Thymus (tissue), 11 donors: Measurements from ENCODE around the gene ATOH1. TPM values are rescaled to one million over a fixed set of nuclear protein-coding genes. Genes with fewer than 3 reads are reported as not detected.

ENCODE experiments used
- DNase-seq, 9 donors: peaks; one replicate each; pipeline ENCODE4 v3.0.0-alpha.2; 2013; ENCODE audit warnings: low spot score in 9 of 9, low read depth in 6 of 9, missing footprints in 1 of 9
- H3K27ac ChIP-seq, 2 donors: one replicate each; pipeline ENCODE4 v1.5.1; 2013; ENCODE audit warnings: control low read depth in 1 of 2, low read depth in 1 of 2, low read length in 1 of 2, mild to moderate bottlenecking in 1 of 2, moderate library complexity in 1 of 2
- H3K27me3 ChIP-seq, 2 donors: one replicate each; pipeline ENCODE4 v1.5.1; 2013; ENCODE audit warnings: low read length in 1 of 2; ENCODE audit not compliant: control insufficient read depth in 2 of 2, insufficient read depth in 1 of 2
- H3K36me3 ChIP-seq, 2 donors: one replicate each; pipeline ENCODE4 v1.5.1; 2013; ENCODE audit warnings: low read length in 1 of 2, mild to moderate bottlenecking in 1 of 2, moderate library complexity in 1 of 2; ENCODE audit not compliant: control insufficient read depth in 2 of 2, insufficient read depth in 2 of 2
- H3K4me1 ChIP-seq, 2 donors: one replicate each; pipeline ENCODE4 v1.5.1; 2013; ENCODE audit warnings: low read length in 2 of 2; ENCODE audit not compliant: control insufficient read depth in 2 of 2, insufficient read depth in 2 of 2
- H3K4me3 ChIP-seq, 2 donors: one replicate each; pipeline ENCODE4 v1.5.1; 2013; ENCODE audit warnings: low read length in 2 of 2, control low read depth in 1 of 2, mild to moderate bottlenecking in 1 of 2
- H3K9me3 ChIP-seq, 2 donors: one replicate each; pipeline ENCODE4 v1.5.1; 2013; ENCODE audit warnings: low read length in 1 of 2, mild to moderate bottlenecking in 1 of 2; ENCODE audit not compliant: control insufficient read depth in 2 of 2, insufficient read depth in 1 of 2
- WGBS: extraction: QIAGEN DNeasy Blood & Tissue Kit; methylation state at CpG from one replicate; pipeline ENCODE4 v1.1.7; 2013; 5-methylcytosine and 5-hydroxymethylcytosine counted together
- polyA plus RNA-seq: library from polyadenylated mRNA; stranded (reverse); fragments of 200-250 nt; gene quantifications from one replicate; pipeline ENCODE4 v1.2.3, GENCODE V29; 2013
- total RNA-seq: library from RNA; stranded (reverse); fragments of 120-200 nt; gene quantifications from one replicate; pipeline ENCODE4 v1.2.4, GENCODE V29; 2013
- donor health status: healthy.

ATOH1 gene
- total and polyA plus RNA-seq, 2 donors = under 0.01 to 0.32 TPM

DNA sequence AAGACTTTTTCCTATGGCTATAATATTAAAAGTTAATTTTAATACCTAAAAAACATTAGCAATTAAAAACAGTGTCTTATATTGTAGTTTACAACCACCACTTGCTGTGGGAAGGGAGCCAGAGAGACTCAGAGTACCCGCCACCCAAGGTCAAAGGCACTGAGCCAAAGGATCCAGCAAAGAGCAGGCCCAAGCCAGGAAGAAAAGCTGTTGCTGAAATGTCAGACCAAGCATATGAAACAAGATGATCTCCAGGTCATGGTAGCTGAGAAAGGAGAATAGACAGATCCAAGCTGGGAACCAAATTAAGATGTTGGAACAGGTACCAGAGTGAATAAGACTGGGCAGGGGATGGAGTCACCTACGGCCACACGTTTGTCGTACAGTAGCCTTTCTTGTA is 18.8 kb upstream of the ATOH1 start:
- Histone ChIP-seq H3K36me3 (no peaks in the 10 kb centered on the region), H3K27me3 (no peaks in the 10 kb centered on the region), H3K4me3 (no peak overlapping the region), H3K9me3 (no peaks in the 10 kb centered on the region), H3K27ac (no peak overlapping the region), H3K4me1 (no peaks in the 10 kb centered on the region)
- WGBS = 92% methylated on average over 4 of the region's 4 CpGs
- DNase-seq = no peak

DNA sequence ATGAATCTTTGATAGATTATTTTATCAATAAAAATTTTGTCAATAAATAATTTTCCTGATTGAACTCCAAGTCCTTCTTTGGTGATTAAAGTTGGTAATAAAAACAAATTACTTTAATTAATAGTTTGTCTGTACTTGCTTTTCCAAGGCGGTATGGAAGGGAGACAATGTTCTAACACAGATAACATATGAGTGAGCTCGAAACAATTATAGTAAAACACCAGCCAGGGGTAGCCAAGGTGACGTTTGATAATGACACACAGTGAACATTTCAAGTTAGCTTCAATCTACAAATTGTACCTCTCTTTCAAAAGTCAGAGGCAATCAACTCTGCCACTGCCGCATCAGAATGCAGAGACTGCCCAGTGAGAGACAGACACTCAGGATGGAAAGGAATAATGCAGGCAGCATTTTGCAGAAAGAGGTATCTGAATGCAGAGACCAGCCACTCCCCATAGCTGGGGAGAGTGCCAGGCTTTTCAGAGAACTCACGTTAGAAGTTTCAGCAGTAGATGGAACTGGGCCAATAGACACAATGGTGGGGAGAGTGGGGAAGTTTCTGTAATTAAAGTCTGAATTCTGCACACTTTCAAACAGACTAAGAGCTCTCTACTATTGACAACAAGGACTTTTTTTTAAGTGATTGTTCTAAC is 18.1 kb upstream of the ATOH1 start:
- H3K4me1 ChIP-seq = no peaks in the 10 kb centered on the region
- DNase-seq = peak in 1 of 9 donors; percentile 18
- WGBS = 71% methylated on average over 5 of the region's 5 CpGs

GRCh38 chr4:93813092-93813491 is 15.5 kb upstream of the ATOH1 start:
- no peaks in the 10 kb centered on the region for H3K27me3 ChIP-seq
- no peak overlapping the region for H3K27ac ChIP-seq
- H3K4me3 ChIP-seq = no peak overlapping the region
- no peaks in the 10 kb centered on the region for H3K36me3 ChIP-seq
- no peak for DNase-seq
- H3K9me3 ChIP-seq = no peaks in the 10 kb centered on the region
- H3K4me1 ChIP-seq = no peaks in the 10 kb centered on the region
- WGBS = 93% methylated on average over 2 of the region's 2 CpGs

More for the DNA sequence above, 18.1 kb upstream of the ATOH1 start:
- H3K4me3 ChIP-seq = no peak overlapping the region
- no peak overlapping the region for H3K27ac ChIP-seq
- H3K27me3 ChIP-seq = no peaks in the 10 kb centered on the region
- no peaks in the 10 kb centered on the region for H3K36me3 ChIP-seq
- H3K9me3 ChIP-seq = no peaks in the 10 kb centered on the region

DNA sequence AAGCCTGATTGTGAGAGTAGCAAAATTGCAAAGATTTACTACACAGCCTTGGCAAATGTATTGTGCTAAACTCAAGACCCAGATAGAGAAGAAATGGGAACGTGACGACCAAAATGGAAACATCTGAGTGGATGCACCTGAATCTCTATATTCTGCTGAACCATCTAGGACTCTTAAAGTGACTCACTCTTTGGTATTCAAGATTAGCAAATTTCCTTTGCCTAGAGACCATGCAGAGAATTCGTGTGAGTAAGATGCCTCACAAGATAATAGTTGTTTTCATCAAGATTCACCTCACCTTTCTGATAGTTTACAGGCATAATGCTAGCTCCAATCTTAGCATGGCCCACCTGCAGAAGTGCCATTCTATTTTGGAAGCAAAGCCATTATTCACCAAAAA is 14.4 kb upstream of the ATOH1 start:
- H3K36me3 ChIP-seq = no peaks in the 10 kb centered on the region
- 96% methylated on average over 3 of the region's 3 CpGs for WGBS
- H3K4me3 ChIP-seq = no peak overlapping the region
- H3K9me3 ChIP-seq = no peaks in the 10 kb centered on the region
- H3K27me3 ChIP-seq = no peaks in the 10 kb centered on the region
- H3K4me1 ChIP-seq = no peaks in the 10 kb centered on the region
- DNase-seq = no peak
- no peak overlapping the region for H3K27ac ChIP-seq

DNA sequence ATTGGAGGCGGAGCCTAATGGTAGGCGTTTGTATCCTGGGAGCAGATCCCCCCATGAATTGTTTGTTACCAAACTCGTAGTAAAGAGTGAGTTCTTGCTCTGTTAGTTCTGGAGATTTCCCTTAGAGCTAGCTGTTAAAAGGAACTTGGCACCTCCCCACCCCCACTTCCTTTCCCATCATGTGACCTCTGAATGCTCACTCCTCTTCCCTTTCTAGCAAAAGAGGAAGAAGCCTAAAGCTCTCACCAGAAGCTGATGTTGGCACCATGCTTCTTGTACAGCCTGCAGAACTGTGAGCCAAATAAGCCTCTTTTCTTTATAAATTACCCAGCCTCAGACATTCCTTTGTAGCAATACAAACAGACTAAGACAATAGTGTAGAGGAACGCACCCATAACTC is 13.8 kb upstream of the ATOH1 start:
- Histone ChIP-seq H3K36me3 (no peaks in the 10 kb centered on the region), H3K27me3 (no peaks in the 10 kb centered on the region), H3K27ac (no peak overlapping the region), H3K4me3 (no peak overlapping the region), H3K4me1 (no peaks in the 10 kb centered on the region), H3K9me3 (no peaks in the 10 kb centered on the region)
- DNase-seq = no peak
- WGBS = 78% methylated on average over 4 of the region's 4 CpGs

DNA sequence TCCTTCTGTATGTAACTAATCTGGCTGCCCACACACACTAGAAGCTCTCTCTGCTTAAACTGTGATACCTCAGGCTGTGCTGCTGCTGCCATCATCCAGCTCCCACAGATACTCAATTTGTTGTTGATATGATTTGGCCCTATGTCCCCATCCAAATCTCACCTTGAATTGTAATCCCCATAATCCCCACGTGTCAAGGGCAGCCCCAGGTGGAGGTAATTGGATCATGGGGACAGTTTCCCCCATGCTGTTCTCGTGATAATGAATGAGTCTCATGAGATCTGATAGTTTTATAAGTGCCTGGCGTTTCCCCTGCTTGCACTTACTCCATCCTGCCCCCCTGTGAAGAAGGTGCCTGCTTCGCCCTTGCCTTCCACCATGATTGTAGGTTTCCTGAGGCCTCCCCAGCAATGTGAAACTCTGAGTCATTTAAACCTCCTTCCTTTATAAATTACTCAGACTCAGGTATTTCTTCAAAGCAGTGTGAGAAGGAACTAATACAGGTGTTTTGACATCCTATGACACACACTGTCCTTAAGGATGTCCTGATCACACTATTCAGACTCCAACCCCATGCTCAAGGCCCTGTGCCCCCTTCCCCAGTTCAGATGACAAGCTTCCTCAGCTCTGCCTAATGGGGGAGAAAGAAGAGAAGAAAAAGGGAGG is 2.9 kb upstream of the ATOH1 start:
- peaks cover 0 to 23% of the 10 kb centered on the region in 2 donors for H3K4me1 ChIP-seq
- no peak overlapping the region for H3K4me3 ChIP-seq
- H3K27me3 ChIP-seq = peaks cover 37 to 54% of the 10 kb centered on the region in 2 donors
- H3K36me3 ChIP-seq = no peaks in the 10 kb centered on the region
- H3K9me3 ChIP-seq = peaks cover 0 to 8% of the 10 kb centered on the region in 2 donors
- DNase-seq = no peak
- H3K27ac ChIP-seq = no peak overlapping the region
- 64% methylated on average over 4 of the region's 4 CpGs for WGBS

- H3K4me3 ChIP-seq = no peak overlapping the region
- peaks cover 0 to 23% of the 10 kb centered on the region in 2 donors for H3K4me1 ChIP-seq
- peaks cover 45 to 71% of the 10 kb centered on the region in 2 donors for H3K27me3 ChIP-seq
These were observed 1.1 kb upstream of the ATOH1 start for GRCh38 chr4:93827272-93827947.

GRCh38 chr4:93828995-93829819 is 654 bp downstream of the ATOH1 start:
- peaks cover 52 to 89% of the 10 kb centered on the region in 2 donors for H3K27me3 ChIP-seq
- peak in 1 of 9 donors; percentile 13 for DNase-seq
- WGBS = 2% methylated on average over 70 of the region's 70 CpGs

More at GRCh38 chr4:93827272-93827947, 1.1 kb upstream of the ATOH1 start:
- DNase-seq = no peak
- Histone ChIP-seq H3K36me3 (no peaks in the 10 kb centered on the region), H3K9me3 (peaks cover 0 to 8% of the 10 kb centered on the region in 2 donors), H3K27ac (no peak overlapping the region)
- 11% methylated on average over 26 of the region's 26 CpGs for WGBS

More at GRCh38 chr4:93828995-93829819, 654 bp downstream of the ATOH1 start:
- no peaks in the 10 kb centered on the region for H3K36me3 ChIP-seq
- peaks cover 0 to 8% of the 10 kb centered on the region in 2 donors for H3K9me3 ChIP-seq
- no peak overlapping the region for H3K27ac ChIP-seq
- peaks cover 0 to 23% of the 10 kb centered on the region in 2 donors for H3K4me1 ChIP-seq
- peak overlapping the region in 1 of 2 donors; percentile 14 for H3K4me3 ChIP-seq
